Activated CD4-positive, alpha-beta memory T cell treated with anti-CD3 and anti-CD28 coated beads, Interleukin-2, amount 10 ng/mL, durations not matched to agents 7 days and 5 days (primary cell): ENCODE data around the gene GNAT1. TPM values are rescaled to one million over a fixed set of nuclear protein-coding genes. Genes with fewer than 3 reads are reported as not detected.

Experiments used
- CTCF ChIA-PET: fragments of 350-600 bp; sonication (Branson Sonifier 250); formaldehyde crosslinking; loops from one replicate; lab custom pipeline; 2021; ENCODE audit warnings: antibody characterized with exemption, inconsistent platforms; lab: Charles Lee
- POLR2A ChIA-PET: fragments of 350-600 bp; sonication (Branson Sonifier 250); formaldehyde crosslinking; loops from one replicate; lab custom pipeline; 2021; ENCODE audit warnings: antibody characterized with exemption; lab: Charles Lee
- DNase-seq: peaks from one replicate; pipeline ENCODE4 v3.0.0-alpha.2; 2020
- H3K27ac Mint-ChIP-seq: one replicate; pipeline ENCODE4 v1.8.0; 2021; ENCODE audit warnings: mild to moderate bottlenecking, mixed read lengths
- H3K27me3 Mint-ChIP-seq: one replicate; pipeline ENCODE4 v1.8.0; 2021; ENCODE audit warnings: mixed read lengths
- H3K36me3 Mint-ChIP-seq: one replicate; pipeline ENCODE4 v1.8.0; 2021; ENCODE audit warnings: low read depth, mixed read lengths
- H3K4me1 Mint-ChIP-seq: one replicate; pipeline ENCODE4 v1.8.0; 2021; ENCODE audit warnings: mixed read lengths
- H3K4me3 Mint-ChIP-seq: one replicate; pipeline ENCODE4 v1.8.0; 2021; ENCODE audit warnings: mild to moderate bottlenecking, mixed read lengths
- H3K9me3 Mint-ChIP-seq: one replicate; pipeline ENCODE4 v1.8.0; 2021; ENCODE audit warnings: mixed read lengths
- total RNA-seq, 2 experiments: library from RNA; stranded (reverse); gene quantifications; one replicate each; pipeline ENCODE4 v1.2.3, GENCODE V29; 2021

GNAT1 gene
- total RNA-seq, 2 experiments from 2014 or later, result not detected

DNA sequence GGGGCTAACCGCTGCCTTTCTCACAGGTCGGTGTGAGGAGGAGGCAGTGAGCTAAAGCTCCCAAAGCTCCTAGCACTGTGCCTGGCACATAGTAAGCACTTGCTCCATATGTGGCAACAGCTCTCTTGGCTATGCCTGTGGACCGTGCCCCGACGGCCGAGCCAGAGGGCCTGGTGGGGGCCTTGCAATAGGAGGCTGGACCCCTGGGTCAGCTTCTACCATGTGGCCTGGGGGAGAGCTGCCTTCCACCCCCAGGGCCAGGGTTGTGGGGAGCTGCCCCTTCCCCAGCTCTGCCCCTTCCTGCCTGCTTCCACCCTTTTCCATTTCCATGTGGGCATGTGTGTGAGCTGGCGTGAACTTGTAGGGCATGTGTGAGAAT, 16.9 kb upstream of the GNAT1 start:
- no peak for DNase-seq
- Mint-ChIP-seq H3K4me1 (peaks cover 4% of the 10 kb centered on the region), H3K36me3 (no peaks in the 10 kb centered on the region), H3K27ac (no peak overlapping the region), H3K9me3 (no peaks in the 10 kb centered on the region), H3K4me3 (no peak overlapping the region), H3K27me3 (no peaks in the 10 kb centered on the region)
- CTCF ChIA-PET, result interaction anchor here (0.6 kb wide), 1 partner anchor 82 kb away, joined by 3 read pairs; no protein-coding TSS in a partner anchor
- POLR2A ChIA-PET, result no interaction called here

DNA sequence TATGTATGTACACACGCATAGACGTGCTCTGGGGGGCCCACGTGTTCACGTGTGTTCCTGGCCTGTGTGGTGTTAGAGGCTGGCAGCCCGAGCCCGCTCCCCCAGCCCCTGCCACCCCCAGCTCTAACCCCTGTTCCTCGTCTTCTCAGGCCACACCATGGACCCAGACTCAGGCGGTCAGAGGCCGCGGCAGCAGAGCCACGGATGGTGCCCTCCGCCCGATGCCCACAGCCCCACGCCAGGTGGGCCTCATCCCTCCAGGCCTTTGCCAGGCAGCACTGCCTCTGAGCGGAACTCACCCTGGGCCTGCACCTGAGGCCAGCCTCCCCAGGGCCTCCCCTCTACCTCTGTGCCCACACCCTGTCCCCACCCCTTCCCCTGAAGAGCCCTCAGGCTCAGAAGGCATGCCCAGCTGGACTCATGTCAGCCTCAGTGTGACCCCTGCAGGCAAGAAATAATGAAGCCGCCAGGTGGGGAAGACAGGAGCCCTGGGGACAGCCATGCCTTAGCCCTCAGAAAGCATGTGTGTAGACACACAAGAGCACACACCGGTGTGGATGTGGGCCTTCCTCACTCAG, 16.4 kb upstream of the GNAT1 start:
- Mint-ChIP-seq H3K4me1 (peaks cover 4% of the 10 kb centered on the region), H3K27ac (no peak overlapping the region), H3K9me3 (no peaks in the 10 kb centered on the region), H3K27me3 (no peaks in the 10 kb centered on the region), H3K4me3 (no peak overlapping the region), H3K36me3 (no peaks in the 10 kb centered on the region)
- CTCF ChIA-PET, result no interaction called here
- POLR2A ChIA-PET, result no interaction called here
- no peak for DNase-seq

GRCh38 chr3:50177346-50177745, 14.1 kb upstream of the GNAT1 start:
- ChIA-PET CTCF (no interaction called here), POLR2A (no interaction called here)
- H3K4me3 Mint-ChIP-seq, result no peak overlapping the region
- H3K4me1 Mint-ChIP-seq, result peaks cover 4% of the 10 kb centered on the region
- DNase-seq, result no peak
- peaks cover 3% of the 10 kb centered on the region for H3K27me3 Mint-ChIP-seq
- H3K27ac Mint-ChIP-seq, result no peak overlapping the region
- no peaks in the 10 kb centered on the region for H3K9me3 Mint-ChIP-seq
- H3K36me3 Mint-ChIP-seq, result no peaks in the 10 kb centered on the region

DNA sequence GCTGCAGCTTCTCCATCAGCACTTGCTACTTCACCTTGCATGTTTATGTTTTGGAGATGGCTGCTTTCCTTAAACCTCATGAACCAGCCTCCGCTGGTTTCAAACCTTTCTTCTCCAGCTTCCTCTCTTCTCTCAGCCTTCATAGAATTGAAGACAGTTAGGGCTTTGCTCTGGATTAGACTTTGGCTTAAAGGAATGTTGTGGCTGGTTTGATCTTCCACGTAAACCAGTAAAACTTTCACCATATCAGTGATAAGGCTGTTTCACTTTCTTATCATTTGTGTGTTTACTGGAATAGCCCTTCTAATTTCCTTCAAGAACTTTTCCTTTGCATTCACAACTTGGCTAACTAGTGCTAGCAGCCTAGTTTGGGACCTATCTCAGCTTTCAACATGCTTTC, 11.7 kb upstream of the GNAT1 start:
- POLR2A ChIA-PET, result no interaction called here
- H3K4me3 Mint-ChIP-seq, result no peak overlapping the region
- no peaks in the 10 kb centered on the region for H3K9me3 Mint-ChIP-seq

DNA sequence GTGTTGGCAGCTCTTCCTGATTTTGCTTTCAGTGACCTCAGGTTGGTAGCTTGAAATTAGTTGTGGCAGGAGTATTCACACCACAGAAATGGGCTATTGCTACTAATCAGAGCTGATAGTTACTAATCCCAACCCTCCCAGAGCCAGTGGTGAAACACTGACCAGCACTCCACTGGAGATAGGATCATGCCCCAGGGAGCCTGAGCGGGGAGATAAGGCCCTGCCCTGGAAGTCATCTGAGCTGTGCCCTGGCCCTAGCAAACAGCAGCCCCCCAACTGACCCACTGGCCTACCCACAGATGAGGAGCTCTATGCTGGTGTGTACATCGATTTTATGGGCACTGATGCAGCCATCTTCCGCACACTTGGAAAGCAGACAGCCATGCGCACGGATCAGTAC, 9.4 kb upstream of the GNAT1 start:
- no peak overlapping the region for H3K27ac Mint-ChIP-seq
- no peaks in the 10 kb centered on the region for H3K36me3 Mint-ChIP-seq
- ChIA-PET CTCF (interaction anchor here (1.3 kb wide), 1 partner anchor 12 kb away, joined by 4 read pairs; no protein-coding TSS in a partner anchor), POLR2A (no interaction called here)
- DNase-seq, result no peak
- H3K4me3 Mint-ChIP-seq, result no peak overlapping the region
- no peaks in the 10 kb centered on the region for H3K9me3 Mint-ChIP-seq
- H3K4me1 Mint-ChIP-seq, result no peaks in the 10 kb centered on the region
- peaks cover 3% of the 10 kb centered on the region for H3K27me3 Mint-ChIP-seq

More for the DNA sequence above, 11.7 kb upstream of the GNAT1 start:
- CTCF ChIA-PET, result interaction anchor here (1.2 to 1.3 kb wide), 2 partner anchors 12 to 67 kb away, joined by 3 to 6 read pairs; no protein-coding TSS in a partner anchor
- no peaks in the 10 kb centered on the region for H3K4me1 Mint-ChIP-seq
- H3K27me3 Mint-ChIP-seq, result peaks cover 3% of the 10 kb centered on the region
- no peak for DNase-seq
- H3K36me3 Mint-ChIP-seq, result no peaks in the 10 kb centered on the region
- H3K27ac Mint-ChIP-seq, result no peak overlapping the region

GRCh38 chr3:50182533-50183099, 8.8 kb upstream of the GNAT1 start:
- Mint-ChIP-seq H3K4me3 (no peak overlapping the region), H3K27ac (no peak overlapping the region), H3K36me3 (no peaks in the 10 kb centered on the region), H3K4me1 (no peaks in the 10 kb centered on the region), H3K27me3 (peaks cover 3% of the 10 kb centered on the region), H3K9me3 (no peaks in the 10 kb centered on the region)
- DNase-seq, result no peak
- POLR2A ChIA-PET, result no interaction called here
- CTCF ChIA-PET, result interaction anchor here (1.3 kb wide), 1 partner anchor 12 kb away, joined by 4 read pairs; no protein-coding TSS in a partner anchor

DNA sequence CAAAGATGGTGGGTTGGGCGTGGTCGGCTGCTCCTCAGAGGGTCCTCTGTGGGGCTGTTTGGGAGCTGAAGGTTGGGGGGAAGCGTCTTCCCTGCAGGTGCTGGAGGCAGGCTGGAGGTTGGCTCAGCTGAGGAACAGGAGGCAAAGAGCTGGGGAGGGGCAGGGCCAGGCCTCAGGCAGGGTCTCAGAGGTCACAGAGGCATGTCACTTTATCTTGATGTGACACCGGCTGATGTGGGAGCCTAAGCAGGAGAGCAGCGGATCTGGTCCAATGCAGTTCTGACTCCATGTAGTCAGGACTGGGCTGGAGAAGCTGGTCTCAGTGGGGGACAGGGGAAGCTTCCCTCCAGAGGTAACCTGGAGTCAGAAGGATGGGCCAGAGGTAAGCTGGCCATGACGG, 7.7 kb upstream of the GNAT1 start:
- H3K27ac Mint-ChIP-seq, result no peak overlapping the region
- H3K27me3 Mint-ChIP-seq, result peaks cover 3% of the 10 kb centered on the region
- DNase-seq, result no peak
- ChIA-PET POLR2A (no interaction called here), CTCF (no interaction called here)
- H3K4me1 Mint-ChIP-seq, result no peaks in the 10 kb centered on the region
- no peak overlapping the region for H3K4me3 Mint-ChIP-seq
- H3K9me3 Mint-ChIP-seq, result no peaks in the 10 kb centered on the region
- H3K36me3 Mint-ChIP-seq, result no peaks in the 10 kb centered on the region

GRCh38 chr3:50184242-50184978, 7.0 kb upstream of the GNAT1 start:
- H3K4me3 Mint-ChIP-seq, result no peak overlapping the region
- ChIA-PET CTCF (no interaction called here), POLR2A (no interaction called here)
- DNase-seq, result no peak
- H3K36me3 Mint-ChIP-seq, result no peaks in the 10 kb centered on the region
- no peaks in the 10 kb centered on the region for H3K9me3 Mint-ChIP-seq
- no peak overlapping the region for H3K27ac Mint-ChIP-seq
- peaks cover 3% of the 10 kb centered on the region for H3K27me3 Mint-ChIP-seq
- H3K4me1 Mint-ChIP-seq, result no peaks in the 10 kb centered on the region

- no peak overlapping the region for H3K27ac Mint-ChIP-seq
- H3K4me1 Mint-ChIP-seq, result no peaks in the 10 kb centered on the region
- H3K27me3 Mint-ChIP-seq, result peaks cover 3% of the 10 kb centered on the region
- no peaks in the 10 kb centered on the region for H3K36me3 Mint-ChIP-seq
- POLR2A ChIA-PET, result no interaction called here
- H3K9me3 Mint-ChIP-seq, result no peaks in the 10 kb centered on the region
- DNase-seq, result no peak
- no peak overlapping the region for H3K4me3 Mint-ChIP-seq
- CTCF ChIA-PET, result no interaction called here
These were observed 6.2 kb upstream of the GNAT1 start for GRCh38 chr3:50185230-50185629.

DNA sequence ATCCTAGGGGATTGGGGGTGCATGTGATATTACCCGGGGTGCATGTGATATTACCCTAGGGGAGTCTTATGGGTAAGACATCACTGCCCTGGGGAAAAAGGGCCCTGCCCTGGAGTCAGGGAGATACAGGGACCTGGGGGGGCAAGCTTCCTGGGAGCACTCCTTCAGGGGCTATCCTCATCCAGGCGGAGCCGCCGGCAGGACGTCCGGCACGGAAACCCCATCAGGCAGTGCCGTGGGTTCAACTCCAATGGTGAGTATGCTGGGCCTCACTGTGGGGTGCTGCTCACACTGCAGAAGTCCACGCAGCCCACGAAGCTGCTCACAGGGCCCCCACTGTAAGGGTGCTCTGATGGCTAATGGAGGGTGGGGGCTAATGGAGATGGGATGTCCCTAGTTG, 5.3 kb upstream of the GNAT1 start:
- Mint-ChIP-seq H3K4me1 (no peaks in the 10 kb centered on the region), H3K27ac (no peak overlapping the region), H3K27me3 (no peaks in the 10 kb centered on the region), H3K36me3 (no peaks in the 10 kb centered on the region), H3K4me3 (no peak overlapping the region), H3K9me3 (no peaks in the 10 kb centered on the region)
- POLR2A ChIA-PET, result no interaction called here
- CTCF ChIA-PET, result no interaction called here
- DNase-seq, result no peak

DNA sequence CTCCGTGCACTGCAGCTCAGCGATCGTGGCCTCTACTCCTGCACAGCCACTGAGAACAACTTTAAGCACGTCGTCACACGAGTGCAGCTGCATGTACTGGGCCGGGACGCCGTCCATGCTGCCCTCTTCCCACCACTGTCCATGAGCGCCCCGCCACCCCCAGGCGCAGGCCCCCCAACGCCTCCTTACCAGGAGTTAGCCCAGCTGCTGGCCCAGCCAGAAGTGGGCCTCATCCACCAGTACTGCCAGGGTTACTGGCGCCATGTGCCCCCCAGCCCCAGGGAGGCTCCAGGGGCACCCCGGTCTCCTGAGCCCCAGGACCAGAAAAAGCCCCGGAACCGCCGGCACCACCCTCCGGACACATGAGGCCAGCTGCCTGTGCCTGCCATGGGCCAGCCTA, 3.7 kb upstream of the GNAT1 start:
- Mint-ChIP-seq H3K9me3 (no peaks in the 10 kb centered on the region), H3K36me3 (no peaks in the 10 kb centered on the region)
- POLR2A ChIA-PET, result no interaction called here

DNA sequence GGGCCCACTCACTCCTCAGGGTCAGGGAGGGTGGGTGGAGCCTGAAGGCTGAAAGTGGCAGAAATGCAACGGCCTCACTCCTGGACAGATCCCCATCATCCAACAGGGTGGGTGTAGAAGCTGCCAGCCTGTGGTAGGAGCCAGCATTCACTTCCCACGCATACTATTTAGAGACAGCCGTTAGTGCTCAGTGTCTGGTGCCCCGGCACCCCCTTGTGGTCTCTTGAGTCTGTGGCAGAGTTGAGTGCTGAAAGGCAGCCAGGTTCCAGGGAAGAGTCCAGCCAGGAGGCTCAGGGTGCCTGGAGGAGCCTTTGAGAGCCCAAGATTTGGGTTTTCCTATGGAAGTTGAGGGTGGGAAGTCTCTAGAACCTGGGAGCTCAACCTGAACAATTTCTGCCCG, 2.1 kb upstream of the GNAT1 start:
- Mint-ChIP-seq H3K4me3 (no peak overlapping the region), H3K36me3 (no peaks in the 10 kb centered on the region), H3K4me1 (peaks cover 4% of the 10 kb centered on the region), H3K27me3 (peaks cover 8% of the 10 kb centered on the region), H3K27ac (no peak overlapping the region), H3K9me3 (no peaks in the 10 kb centered on the region)
- DNase-seq, result peak; percentile 53
- ChIA-PET POLR2A (interaction anchor here (1.2 kb wide), 1 partner anchor 63 kb away, joined by 3 read pairs; no protein-coding TSS in a partner anchor), CTCF (interaction anchor here (1.0 to 3.7 kb wide), 3 partner anchors 21 to 57 kb away, joined by 3 to 34 read pairs (median 3); no protein-coding TSS in a partner anchor)

More for the DNA sequence above, 3.7 kb upstream of the GNAT1 start:
- Mint-ChIP-seq H3K4me1 (peaks cover 2% of the 10 kb centered on the region), H3K27ac (no peak overlapping the region), H3K4me3 (no peak overlapping the region), H3K27me3 (peaks cover 3% of the 10 kb centered on the region)
- DNase-seq, result no peak
- CTCF ChIA-PET, result no interaction called here

DNA sequence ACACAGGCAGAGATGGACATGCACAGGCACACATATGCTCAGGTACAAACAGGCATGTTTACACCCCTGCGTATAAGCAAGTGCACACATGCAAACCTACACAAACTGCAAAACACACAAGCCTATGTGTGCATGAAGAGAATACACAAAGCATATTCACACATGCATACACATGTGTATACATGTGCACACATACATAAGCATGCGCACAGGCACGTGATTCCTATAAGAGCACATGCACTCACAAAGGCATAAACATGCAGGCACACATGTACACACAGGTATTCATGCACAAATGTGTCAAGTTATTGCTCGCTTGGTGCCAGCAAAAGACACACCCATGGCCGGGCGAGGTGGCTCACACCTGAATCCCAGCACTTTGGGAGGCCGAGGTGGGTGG, 1.4 kb upstream of the GNAT1 start:
- H3K4me1 Mint-ChIP-seq, result peaks cover 11% of the 10 kb centered on the region
- H3K27me3 Mint-ChIP-seq, result peaks cover 16% of the 10 kb centered on the region
- no peak for DNase-seq
- no peak overlapping the region for H3K27ac Mint-ChIP-seq
- H3K9me3 Mint-ChIP-seq, result no peaks in the 10 kb centered on the region
- ChIA-PET POLR2A (interaction anchor here (1.2 kb wide), 1 partner anchor 64 kb away, joined by 3 read pairs; no protein-coding TSS in a partner anchor), CTCF (interaction anchor here (0.6 to 3.7 kb wide), 6 partner anchors 20 to 163 kb away, joined by 3 to 34 read pairs (median 4); no protein-coding TSS in a partner anchor)
- H3K36me3 Mint-ChIP-seq, result no peaks in the 10 kb centered on the region
- H3K4me3 Mint-ChIP-seq, result no peak overlapping the region
